ENCODE results near the gene ICAM2. TPM values are rescaled to one million over a fixed set of nuclear protein-coding genes. Genes with fewer than 3 reads are reported as not detected.

ICAM2 gene
- total and polyA plus RNA-seq, 4 donors, result 9.6 to 17.5 (median 12.4) TPM

GRCh38 chr17:63989622-63990345 is 30.6 kb downstream of the ICAM2 start (continued):
- TF ChIP-seq ZBTB33 (IDR thresholded peaks at IDR 0.05), result no peak
- TF ChIP-seq HNF4G (IDR thresholded peaks at IDR 0.05), result no peak
- TF ChIP-seq NR2F2 (IDR thresholded peaks at IDR 0.05), result no peak
- TF ChIP-seq FOXA1 (IDR thresholded peaks at IDR 0.05), result no peak
- no peak for TF ChIP-seq MAX (IDR thresholded peaks at IDR 0.05)
- no peak for TF ChIP-seq SP1 (IDR thresholded peaks at IDR 0.05)

- no peaks in the 10 kb centered on the region for H3K36me3 ChIP-seq (ENCODE audit: control insufficient read depth in 4 of 4, insufficient read depth in 3 of 4, low read depth in 1 of 4, low read length in 3 of 4)
- H3K4me1 ChIP-seq (ENCODE audit: control insufficient read depth in 4 of 4, insufficient read depth in 4 of 4, low read length in 3 of 4), result peaks cover 0 to 2% (median 0%) of the 10 kb centered on the region in 4 donors
Observed at GRCh38 chr17:63988741-63989621, 31.5 kb downstream of the ICAM2 start.

More at GRCh38 chr17:63988741-63989621, 31.5 kb downstream of the ICAM2 start:
- TF ChIP-seq MAX (IDR thresholded peaks at IDR 0.05), result no peak
- no peak for TF ChIP-seq REST (IDR thresholded peaks at IDR 0.05)
- no peak for TF ChIP-seq RAD21 (IDR thresholded peaks at IDR 0.05)
- TF ChIP-seq TAF1 (conservative IDR thresholded peaks at IDR 0.05), result no peak
- no peak for TF ChIP-seq RXRA (IDR thresholded peaks at IDR 0.05)
- no peak for TF ChIP-seq HNF4G (IDR thresholded peaks at IDR 0.05)
- no peak for TF ChIP-seq FOXA1 (IDR thresholded peaks at IDR 0.05)
- TF ChIP-seq YY1 (IDR thresholded peaks at IDR 0.05), result no peak
- no peak for TF ChIP-seq EGR1 (IDR thresholded peaks at IDR 0.05; ENCODE audit: low read depth in 2 of 2)
- no peak for TF ChIP-seq FOXA2 (IDR thresholded peaks at IDR 0.05)
- TF ChIP-seq ATF3 (IDR thresholded peaks at IDR 0.05), result no peak
- no peaks in the 10 kb centered on the region for H3K27me3 ChIP-seq (ENCODE audit: control insufficient read depth in 4 of 4, insufficient read depth in 4 of 4, low read length in 3 of 4)
- no peak for DNase-seq (ENCODE audit: low spot score)
- no peak overlapping the region for H3K9ac ChIP-seq (ENCODE audit: low read depth in 1 of 2, low read length in 2 of 2)
- 51% methylated on average over 35 of the region's 35 CpGs for WGBS
- H3K9me3 ChIP-seq (ENCODE audit: control insufficient read depth in 4 of 4, low read length in 3 of 4), result no peaks in the 10 kb centered on the region
- H3K4me3 ChIP-seq (ENCODE audit: low read depth in 1 of 3, low read length in 3 of 3), result no peak overlapping the region
- H3K27ac ChIP-seq (ENCODE audit: low read depth in 1 of 2, low read length in 2 of 2), result no peak overlapping the region

Data from liver (tissue), 9 donors.